BLaER1 (cell line): Measurements from ENCODE around the gene AIF1.
A peak's percentile ranks its signal among the peaks of the same experiment; 100 is the strongest.

Experiments
- H3K27ac ChIP-seq: shearing (Covaris generic); formaldehyde crosslinking; 2 replicates; pipeline ENCODE4 v1.8.1; 2022
- H3K27me3 ChIP-seq: shearing (Covaris generic); formaldehyde crosslinking; 2 replicates; pipeline ENCODE4 v1.8.1; 2022
- H3K36me3 ChIP-seq: shearing (Covaris generic); formaldehyde crosslinking; 2 replicates; pipeline ENCODE4 v1.8.1; 2022
- H3K4me1 ChIP-seq: shearing (Covaris generic); formaldehyde crosslinking; 2 replicates; pipeline ENCODE4 v1.8.1; 2022
- H3K4me2 ChIP-seq: shearing (Covaris generic); formaldehyde crosslinking; 2 replicates; pipeline ENCODE4 v1.8.1; 2022
- H3K4me3 ChIP-seq: shearing (Covaris generic); formaldehyde crosslinking; 2 replicates; pipeline ENCODE4 v1.8.1; 2022
- H3K9ac ChIP-seq: shearing (Covaris generic); formaldehyde crosslinking; 2 replicates; pipeline ENCODE4 v1.8.1; 2022
- H3K9me3 ChIP-seq: shearing (Covaris generic); formaldehyde crosslinking; 2 replicates; pipeline ENCODE4 v1.8.1; 2022
- H4K20me1 ChIP-seq: shearing (Covaris generic); formaldehyde crosslinking; 2 replicates; pipeline ENCODE4 v1.8.1; 2022
- Cebpa-rat ChIP-seq: shearing (Covaris generic); IDR thresholded peaks from 2 replicates; pipeline ENCODE4 v1.8.1; 2022

AIF1 gene

DNA sequence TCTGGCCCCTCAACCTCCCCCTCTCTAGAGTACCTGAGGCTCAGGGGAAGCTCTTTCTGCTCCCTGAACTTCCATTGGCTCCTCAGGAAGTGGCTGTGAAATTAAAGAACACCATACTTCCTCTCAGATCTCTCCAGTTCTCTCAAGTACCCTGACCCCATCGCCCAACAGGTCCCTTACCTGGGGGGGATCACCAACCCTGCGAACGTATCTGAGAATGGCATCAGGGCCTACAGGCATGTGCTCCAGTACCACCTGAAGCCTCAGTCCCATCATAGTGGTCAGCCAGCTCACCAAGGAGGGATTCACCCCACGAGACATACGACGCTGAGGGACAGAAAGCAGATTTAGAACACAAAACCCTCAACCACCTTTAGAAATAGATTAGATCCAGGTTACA lies 25.6 kb downstream of the AIF1 start:
- Histone ChIP-seq H3K27ac (no peak overlapping the region), H3K4me1 (peaks cover 12% of the 10 kb centered on the region; the same call in 1 of the 2 replicates), H3K27me3 (no peaks in the 10 kb centered on the region), H4K20me1 (peaks cover 89% of the 10 kb centered on the region), H3K4me3 (no peak overlapping the region), H3K36me3 (peaks cover 97% of the 10 kb centered on the region), H3K4me2 (no peak overlapping the region), H3K9ac (no peak overlapping the region), H3K9me3 (no peaks in the 10 kb centered on the region)
- TF ChIP-seq Cebpa-rat, result no peak

DNA sequence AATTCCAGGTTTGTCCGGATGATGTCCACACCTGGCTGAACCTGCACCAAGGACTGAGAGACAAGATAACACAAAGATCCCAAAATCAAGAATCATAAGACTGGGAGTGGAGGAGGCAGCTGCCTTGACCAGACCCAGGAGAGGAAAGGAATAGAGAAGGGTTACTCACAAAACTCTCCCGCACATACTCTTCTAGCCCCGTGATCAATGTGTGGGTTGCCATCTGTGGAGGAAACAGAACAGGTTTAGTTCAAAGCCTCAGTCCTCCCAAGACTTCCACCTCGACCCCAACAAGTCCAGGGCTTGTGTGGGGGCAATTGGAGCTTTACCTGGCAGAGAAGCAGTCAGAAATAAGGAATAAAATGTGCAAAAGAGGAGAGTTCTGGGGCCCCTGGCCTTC lies 26.3 kb downstream of the AIF1 start:
- Histone ChIP-seq H3K9me3 (no peaks in the 10 kb centered on the region), H3K27ac (no peak overlapping the region), H4K20me1 (peaks cover 89% of the 10 kb centered on the region), H3K36me3 (peaks cover 97% of the 10 kb centered on the region), H3K9ac (no peak overlapping the region), H3K4me2 (no peak overlapping the region), H3K4me3 (no peak overlapping the region), H3K27me3 (no peaks in the 10 kb centered on the region), H3K4me1 (peaks cover 10% of the 10 kb centered on the region; the same call in 1 of the 2 replicates)
- no peak for TF ChIP-seq Cebpa-rat

DNA sequence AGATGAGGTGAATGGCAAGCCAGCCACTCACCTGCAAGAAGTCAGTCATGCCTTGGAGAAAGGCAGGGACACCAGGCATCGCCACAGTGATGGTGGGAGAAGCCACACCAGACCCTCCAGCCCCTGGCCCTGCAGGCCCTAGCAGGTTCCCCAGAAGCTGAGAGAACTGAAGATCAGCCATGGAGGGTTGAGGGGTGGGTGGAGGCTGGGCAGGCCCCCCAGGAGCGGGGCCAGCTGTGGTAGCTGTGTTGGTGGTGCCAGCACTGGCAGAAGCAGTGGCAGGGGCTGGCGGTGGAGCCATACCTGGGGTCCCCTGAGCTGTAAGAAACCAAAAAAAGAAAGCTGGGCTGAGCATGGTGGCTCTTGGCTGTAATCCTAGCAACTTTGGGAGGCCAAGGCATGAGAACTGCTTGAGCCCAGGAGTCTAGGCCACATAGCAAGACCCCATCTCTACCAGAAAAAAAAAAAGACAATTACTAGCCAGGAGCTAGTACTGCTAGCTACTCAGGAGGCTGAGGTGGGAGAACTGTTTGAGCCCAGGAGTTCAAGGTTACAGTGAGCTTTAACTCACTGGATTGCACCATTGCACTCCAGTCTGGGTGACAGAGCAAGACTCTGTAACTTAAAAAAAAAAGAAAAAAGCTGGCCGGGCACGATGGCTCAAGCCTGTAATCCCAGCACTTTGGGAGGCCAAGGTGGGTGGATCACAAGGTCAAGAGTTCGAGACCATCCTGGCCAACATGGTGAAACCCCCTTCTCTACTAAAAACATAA lies 27.9 kb downstream of the AIF1 start:
- Histone ChIP-seq H3K9ac (no peak overlapping the region), H3K4me3 (no peak overlapping the region), H3K36me3 (peaks cover 99% of the 10 kb centered on the region), H3K27ac (no peak overlapping the region), H3K4me2 (no peak overlapping the region), H4K20me1 (peaks cover 77% of the 10 kb centered on the region), H3K27me3 (no peaks in the 10 kb centered on the region), H3K9me3 (no peaks in the 10 kb centered on the region), H3K4me1 (no peaks in the 10 kb centered on the region)
- TF ChIP-seq Cebpa-rat, result no peak

DNA sequence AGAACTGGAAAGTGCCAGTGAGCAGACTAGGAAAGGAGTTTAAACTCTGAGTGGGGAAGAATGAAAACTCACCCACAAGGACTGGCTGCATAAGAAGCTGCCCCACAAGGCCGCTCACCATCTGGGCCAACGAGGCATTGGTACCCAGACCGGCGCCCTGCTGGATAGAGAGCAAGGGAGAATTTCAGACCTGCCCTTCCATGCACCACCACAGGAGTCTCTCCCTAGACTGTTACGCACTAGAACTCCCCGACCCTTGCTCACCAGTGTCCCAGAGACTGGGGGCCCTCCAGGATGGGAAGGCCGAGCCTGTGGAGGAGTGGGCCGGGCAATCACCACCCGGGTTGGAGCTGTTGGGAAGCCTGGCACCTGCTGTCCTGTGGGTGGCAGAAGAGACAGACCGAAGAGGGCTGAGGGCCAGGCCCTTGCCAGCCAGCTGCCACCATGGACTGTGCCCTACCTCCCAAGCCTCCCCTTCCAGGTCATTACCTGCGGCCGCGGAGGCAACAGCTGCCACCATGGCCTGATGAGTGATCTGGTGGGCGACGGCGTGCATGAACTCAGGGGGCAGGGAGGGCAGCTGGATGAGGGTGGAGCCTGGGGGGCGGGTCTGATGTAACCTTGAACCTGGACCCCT lies 28.9 kb downstream of the AIF1 start:
- Histone ChIP-seq H3K9me3 (no peaks in the 10 kb centered on the region), H3K27me3 (no peaks in the 10 kb centered on the region), H3K9ac (no peak overlapping the region), H3K4me1 (no peaks in the 10 kb centered on the region), H3K36me3 (peaks cover 99% of the 10 kb centered on the region), H3K4me2 (no peak overlapping the region), H3K27ac (no peak overlapping the region), H4K20me1 (peaks cover 74% of the 10 kb centered on the region), H3K4me3 (no peak overlapping the region)
- no peak for TF ChIP-seq Cebpa-rat

DNA sequence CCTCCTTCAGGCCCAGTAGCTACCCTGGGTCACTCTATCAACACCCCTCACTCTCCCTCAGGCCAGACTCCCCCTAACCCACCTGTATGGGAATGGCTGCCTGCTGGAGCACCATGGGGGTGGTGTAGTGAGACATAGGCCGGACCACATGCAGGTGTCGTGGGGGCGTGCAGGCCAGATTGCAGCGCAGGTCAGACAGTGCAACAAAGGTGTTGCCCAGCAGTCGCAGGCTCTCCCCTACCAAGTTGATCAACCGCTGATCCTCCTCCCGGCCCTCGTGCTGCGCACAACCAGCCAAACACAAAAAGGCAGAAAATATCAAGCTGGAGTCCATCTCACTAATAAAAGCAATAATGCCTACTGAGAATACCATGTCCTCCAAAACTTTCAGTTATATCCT lies 30.3 kb downstream of the AIF1 start:
- Histone ChIP-seq H3K36me3 (peaks cover 99% of the 10 kb centered on the region), H4K20me1 (peaks cover 72% of the 10 kb centered on the region), H3K9ac (no peak overlapping the region), H3K27ac (no peak overlapping the region), H3K4me2 (no peak overlapping the region), H3K4me3 (no peak overlapping the region), H3K4me1 (peaks cover 3% of the 10 kb centered on the region; the same call in 1 of the 2 replicates), H3K27me3 (no peaks in the 10 kb centered on the region), H3K9me3 (no peaks in the 10 kb centered on the region)
- TF ChIP-seq Cebpa-rat, result no peak

DNA sequence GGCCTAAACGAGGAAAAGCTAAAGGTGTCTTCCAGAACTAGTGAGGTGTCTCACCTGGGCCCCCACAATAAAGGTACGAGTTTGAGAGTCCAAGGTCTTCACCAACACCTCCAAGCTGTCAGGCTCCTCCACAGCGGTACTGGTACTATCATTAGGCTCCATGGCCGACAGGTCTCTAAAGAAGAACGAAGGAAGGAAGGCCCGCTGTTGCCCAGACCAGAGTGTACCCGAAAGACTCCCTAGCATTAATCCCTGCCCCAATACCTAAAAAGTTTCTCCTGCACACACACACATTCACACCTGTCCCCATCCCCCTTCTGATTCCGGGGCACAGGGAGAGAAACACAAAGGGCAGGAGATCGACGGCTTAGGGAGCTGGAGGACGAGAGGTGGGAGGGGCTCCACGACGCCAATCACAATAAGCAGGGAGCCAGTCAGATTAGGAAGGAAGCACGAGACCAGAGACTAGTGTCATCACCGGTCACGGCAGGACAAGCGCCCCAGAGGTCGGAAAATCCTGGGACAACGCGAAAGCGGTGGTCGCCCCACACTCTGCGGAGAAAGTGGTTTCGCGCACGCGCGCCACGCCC lies 36.7 kb downstream of the AIF1 start:
- Histone ChIP-seq H3K9me3 (no peaks in the 10 kb centered on the region), H3K9ac (peak overlapping the region; percentile 93), H3K4me3 (peak overlapping the region; percentile 78), H3K4me2 (peak overlapping the region; percentile 87), H3K36me3 (peaks cover 66% of the 10 kb centered on the region), H3K27ac (peak overlapping the region; percentile 98), H4K20me1 (peaks cover 33% of the 10 kb centered on the region; the same call in 1 of the 2 replicates), H3K4me1 (peaks cover 42% of the 10 kb centered on the region), H3K27me3 (no peaks in the 10 kb centered on the region)
- TF ChIP-seq Cebpa-rat, result no peak

DNA sequence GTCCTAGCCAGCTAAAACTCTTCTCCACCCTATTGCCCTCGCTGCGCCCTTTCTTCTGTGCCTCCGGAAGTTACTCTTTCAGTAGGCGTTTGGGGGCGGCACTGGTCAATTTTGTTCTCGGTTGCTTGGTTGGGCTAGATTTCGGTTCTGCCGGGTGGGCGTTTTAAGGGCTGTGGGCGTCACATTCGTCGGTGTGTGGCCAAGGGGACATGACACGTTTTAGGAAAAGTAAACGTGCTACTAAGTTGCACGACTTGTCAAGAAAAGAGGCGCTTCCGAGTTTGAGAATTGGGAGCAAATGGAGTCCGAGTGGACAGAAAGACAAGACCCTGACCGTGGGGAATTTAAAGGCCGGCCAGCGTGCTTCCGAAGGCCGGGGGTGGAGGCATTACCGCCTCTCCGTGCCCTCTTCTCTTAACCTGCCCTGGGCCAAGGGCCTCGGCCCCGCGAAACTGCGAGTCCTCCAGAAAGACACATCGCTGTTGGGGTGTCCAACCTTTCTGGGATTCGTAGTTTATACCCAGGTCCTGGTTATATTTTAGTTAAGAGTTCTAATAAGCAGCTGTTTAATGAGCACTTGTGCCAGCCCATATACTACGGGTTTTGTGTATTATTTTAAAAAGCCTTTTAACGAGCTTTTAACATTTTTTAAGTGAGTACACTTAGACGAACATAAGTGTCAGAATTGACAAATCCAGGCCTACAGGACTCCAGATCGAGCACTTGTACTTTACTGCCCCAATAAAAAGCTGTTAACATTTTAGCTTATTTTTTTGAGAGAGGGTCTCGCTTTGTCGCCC lies 38.1 kb downstream of the AIF1 start:
- H3K4me3 ChIP-seq, result peak overlapping the region; percentile 78
- peaks cover 36% of the 10 kb centered on the region; the same call in 1 of the 2 replicates for H4K20me1 ChIP-seq
- H3K36me3 ChIP-seq, result peaks cover 62% of the 10 kb centered on the region
- TF ChIP-seq Cebpa-rat, result no peak
- H3K4me2 ChIP-seq, result peak overlapping the region; percentile 87
- H3K27me3 ChIP-seq, result no peaks in the 10 kb centered on the region
- peak overlapping the region; percentile 93 for H3K9ac ChIP-seq
- H3K9me3 ChIP-seq, result no peaks in the 10 kb centered on the region
- peaks cover 51% of the 10 kb centered on the region for H3K4me1 ChIP-seq
- H3K27ac ChIP-seq, result peak overlapping the region; percentile 98

DNA sequence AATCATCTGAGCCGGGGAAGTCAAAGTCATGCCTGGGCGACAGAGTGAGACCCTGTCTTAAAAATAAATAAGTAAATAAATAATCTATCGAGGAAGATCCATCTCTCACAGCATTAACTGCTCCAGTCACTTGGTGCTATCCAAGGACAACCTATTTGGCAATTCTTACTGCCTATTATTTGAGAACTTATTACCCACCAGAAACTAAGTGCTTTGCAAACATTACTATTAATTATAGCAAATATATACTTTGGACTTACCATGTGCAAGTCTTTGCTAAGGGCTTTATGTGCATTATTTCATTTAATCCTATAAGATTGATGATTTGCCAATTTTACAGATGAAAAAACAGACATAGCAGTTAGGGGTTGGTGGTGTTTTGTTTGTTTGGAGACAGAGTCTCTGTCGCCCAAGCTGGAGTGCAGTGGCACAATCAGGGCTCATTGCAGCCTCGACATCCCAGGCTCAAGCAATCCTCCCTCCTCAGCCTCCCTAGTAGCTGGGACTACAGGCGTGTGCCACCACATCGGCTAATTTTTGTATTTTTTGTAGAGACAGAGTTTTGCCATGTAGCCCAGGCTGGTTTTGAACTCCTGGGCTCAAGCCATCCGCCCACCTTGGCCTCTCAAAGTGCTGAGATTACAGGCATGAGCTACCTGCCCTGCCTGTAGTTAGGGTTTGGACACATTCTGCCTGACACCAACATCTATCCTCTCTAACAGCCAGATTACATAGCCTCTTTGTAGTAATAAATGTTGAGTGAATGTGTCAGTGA lies 39.7 kb downstream of the AIF1 start:
- peaks cover 50% of the 10 kb centered on the region for H3K36me3 ChIP-seq

More for the DNA sequence above, 39.7 kb downstream of the AIF1 start:
- no peak for TF ChIP-seq Cebpa-rat
- no peaks in the 10 kb centered on the region for H3K9me3 ChIP-seq
- H4K20me1 ChIP-seq, result peaks cover 34% of the 10 kb centered on the region; the same call in 1 of the 2 replicates
- H3K9ac ChIP-seq, result no peak overlapping the region
- H3K4me3 ChIP-seq, result no peak overlapping the region
- H3K4me1 ChIP-seq, result peaks cover 68% of the 10 kb centered on the region
- H3K27me3 ChIP-seq, result no peaks in the 10 kb centered on the region
- H3K27ac ChIP-seq, result no peak overlapping the region
- H3K4me2 ChIP-seq, result no peak overlapping the region
